ENCODE results near the gene FAAP24. TPM values are rescaled to one million over a fixed set of nuclear protein-coding genes. Genes with fewer than 3 reads are reported as not detected.
"Not testable (repeated sequence)": the region's sequence is repeated elsewhere in the genome, so short reads cannot be mapped to it uniquely, and the experiment has no call there.

Gene FAAP24
- total and polyA plus RNA-seq, 9 donors: 1.2 to 3.0 (median 2.2) TPM

DNA sequence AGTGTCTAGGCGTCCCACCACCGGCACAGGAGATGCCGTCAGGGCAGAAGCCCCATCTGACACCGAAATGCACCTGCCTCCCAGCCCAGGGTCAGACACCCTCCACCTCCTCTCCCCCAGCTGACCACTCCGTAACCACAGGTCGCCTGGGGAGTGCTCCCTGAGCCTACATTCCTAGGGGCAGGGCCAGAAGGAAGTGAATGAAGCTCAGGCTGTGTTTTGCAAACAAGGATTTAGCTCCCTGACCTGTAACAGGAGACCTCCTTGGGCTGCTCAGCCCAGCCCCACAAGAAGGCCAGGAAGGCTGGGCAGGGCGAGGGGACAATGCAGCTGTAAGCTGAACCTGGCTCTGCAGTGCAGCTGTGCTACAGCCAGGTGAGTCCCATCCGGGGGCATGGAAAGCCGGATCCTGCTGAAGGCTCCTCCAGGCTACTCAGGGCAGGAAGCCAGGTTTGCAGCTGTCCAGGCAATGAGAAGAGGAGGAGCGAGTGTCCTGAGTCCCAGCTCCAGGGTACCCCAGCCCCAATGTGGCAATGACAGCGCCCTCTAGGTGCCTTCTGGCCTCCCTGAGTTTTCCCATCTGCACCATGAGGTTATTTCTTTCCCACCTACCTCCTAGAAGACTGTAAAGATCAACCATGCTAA is 50.6 kb downstream of the FAAP24 start:
- Histone ChIP-seq H3K9me3 (replicated peaks; ENCODE audit: control insufficient read depth, low read depth, low read length) (no peaks in the 10 kb centered on the region), H3K27me3 (ENCODE audit: control insufficient read depth, insufficient read depth, low read length) (no peaks in the 10 kb centered on the region), H3K4me1 (ENCODE audit: control insufficient read depth, insufficient read depth, low read length) (peaks cover 2% of the 10 kb centered on the region), H3K36me3 (ENCODE audit: control insufficient read depth, insufficient read depth, low read length) (no peaks in the 10 kb centered on the region), H3K27ac (ENCODE audit: low read length) (no peak overlapping the region), H3K4me3 (ENCODE audit: low read length) (no peak overlapping the region)
- WGBS (ENCODE audit: insufficient coverage): 8% methylated on average over 5 of the region's 11 CpGs
- peak; percentile 10 for DNase-seq

GRCh38 chr19:33024398-33024797 is 52.4 kb downstream of the FAAP24 start:
- no peak for DNase-seq
- Histone ChIP-seq H3K9me3 (replicated peaks; ENCODE audit: control insufficient read depth, low read depth, low read length) (no peaks in the 10 kb centered on the region), H3K4me3 (ENCODE audit: low read length) (no peak overlapping the region), H3K27ac (ENCODE audit: low read length) (no peak overlapping the region), H3K4me1 (ENCODE audit: control insufficient read depth, insufficient read depth, low read length) (peaks cover 2% of the 10 kb centered on the region), H3K36me3 (ENCODE audit: control insufficient read depth, insufficient read depth, low read length) (no peaks in the 10 kb centered on the region), H3K27me3 (ENCODE audit: control insufficient read depth, insufficient read depth, low read length) (no peaks in the 10 kb centered on the region)
- 75% methylated on average over 6 of the region's 8 CpGs for WGBS (ENCODE audit: insufficient coverage)

DNA sequence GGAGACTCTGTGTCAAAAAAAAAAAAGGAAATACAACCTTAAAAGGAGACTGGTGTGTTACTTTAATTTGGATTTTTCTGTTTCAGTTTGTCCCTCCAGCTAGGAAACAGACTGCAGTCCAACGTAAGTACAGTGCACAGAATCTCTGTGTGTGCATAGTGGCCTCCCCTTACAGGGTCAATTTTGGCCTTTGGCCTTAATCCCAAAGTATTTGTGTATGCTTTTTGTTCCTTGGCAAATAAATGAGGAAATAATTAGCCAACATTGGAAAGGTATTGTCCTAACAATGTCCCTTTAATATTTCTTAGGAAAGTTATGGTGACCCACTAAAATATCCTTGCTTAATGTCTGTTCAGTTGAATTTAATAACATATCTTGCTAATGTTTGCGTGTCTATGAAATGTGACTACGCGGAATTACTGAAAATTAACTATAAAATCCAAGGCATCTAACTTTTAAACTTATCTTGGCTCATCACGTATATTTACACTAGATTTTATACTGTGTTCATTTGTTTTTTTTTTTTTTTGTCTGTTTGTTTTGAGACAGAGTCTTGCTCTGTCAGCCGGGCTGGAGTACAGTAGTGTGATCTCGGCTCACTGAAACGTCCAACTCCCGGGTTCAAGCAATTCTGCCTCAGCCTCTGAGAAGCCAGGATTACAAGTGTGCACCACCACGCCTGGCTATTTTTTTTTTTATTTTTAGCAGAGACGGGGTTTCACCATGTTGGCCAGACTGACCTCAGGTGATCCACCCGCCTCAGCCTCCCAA is 53.6 kb downstream of the FAAP24 start:
- 88% methylated on average over 4 of the region's 12 CpGs for WGBS (ENCODE audit: insufficient coverage)
- H3K36me3 ChIP-seq (ENCODE audit: control insufficient read depth, insufficient read depth, low read length); H3K27me3 ChIP-seq (ENCODE audit: control insufficient read depth, insufficient read depth, low read length); H3K27ac ChIP-seq (ENCODE audit: low read length); H3K4me3 ChIP-seq (ENCODE audit: low read length); DNase-seq; H3K9me3 ChIP-seq (replicated peaks; ENCODE audit: control insufficient read depth, low read depth, low read length); H3K4me1 ChIP-seq (ENCODE audit: control insufficient read depth, insufficient read depth, low read length): not testable (repeated sequence)

DNA sequence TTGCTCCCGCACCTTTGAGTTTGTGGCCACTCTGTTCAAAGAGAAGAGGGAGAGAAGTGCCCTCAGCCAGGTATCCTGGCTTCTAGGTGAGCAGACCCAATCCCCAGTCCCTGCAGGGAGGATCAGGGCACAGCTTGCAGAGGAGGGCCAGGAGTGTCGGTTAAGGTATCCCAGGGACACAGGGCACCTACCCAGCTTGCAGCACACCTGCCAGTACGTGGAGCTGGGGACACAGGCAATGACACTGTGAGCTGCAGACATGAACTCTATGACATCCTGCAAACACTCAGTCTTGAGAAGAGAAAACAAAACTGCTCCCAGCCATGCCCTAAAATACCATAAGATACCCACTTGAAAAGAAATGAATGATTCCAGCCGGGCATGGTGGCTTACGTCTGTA is 54.6 kb downstream of the FAAP24 start:
- not testable (repeated sequence) for H3K4me3 ChIP-seq (ENCODE audit: low read length); H3K4me1 ChIP-seq (ENCODE audit: control insufficient read depth, insufficient read depth, low read length); DNase-seq; H3K27ac ChIP-seq (ENCODE audit: low read length); H3K36me3 ChIP-seq (ENCODE audit: control insufficient read depth, insufficient read depth, low read length); H3K27me3 ChIP-seq (ENCODE audit: control insufficient read depth, insufficient read depth, low read length); H3K9me3 ChIP-seq (replicated peaks; ENCODE audit: control insufficient read depth, low read depth, low read length)
- WGBS (ENCODE audit: insufficient coverage): 89% methylated on average over 3 of the region's 5 CpGs

Other genes starting within 250 kb of the FAAP24 start
- gene SLC7A9, start 102.5 kb upstream of the FAAP24 start, total RNA-seq: 0.22 TPM
- gene SLC7A9, start 102.5 kb upstream of the FAAP24 start, polyA plus RNA-seq (ENCODE audit: insufficient read depth in 1 of 8, insufficient read length in 8 of 8, low replicate concordance in 1 of 8): 1 to 10 TPM in 2 of 8 donors, under 1 TPM in 6; 0.18 to 2.1 (median 0.44) TPM
- 12.1 TPM for gene CEP89, start 284 bp upstream of the FAAP24 start, total RNA-seq
- 10 to 100 TPM; 17.4 to 21.1 (median 18.7) TPM for gene CEP89, start 284 bp upstream of the FAAP24 start, polyA plus RNA-seq (ENCODE audit: insufficient read depth in 1 of 8, insufficient read length in 8 of 8, low replicate concordance in 1 of 8)
- gene RHPN2, start 92.6 kb downstream of the FAAP24 start, total RNA-seq: 1.3 TPM
- 1 to 10 TPM in 7 of 8 donors, under 1 TPM in 1; 0.98 to 4.8 (median 1.7) TPM for gene RHPN2, start 92.6 kb downstream of the FAAP24 start, polyA plus RNA-seq (ENCODE audit: insufficient read depth in 1 of 8, insufficient read length in 8 of 8, low replicate concordance in 1 of 8)
- gene GPATCH1, start 108.9 kb downstream of the FAAP24 start, total RNA-seq: 7.8 TPM
- gene GPATCH1, start 108.9 kb downstream of the FAAP24 start, polyA plus RNA-seq (ENCODE audit: insufficient read depth in 1 of 8, insufficient read length in 8 of 8, low replicate concordance in 1 of 8): 1 to 10 TPM; 6.2 to 9.5 (median 7.5) TPM
- gene WDR88, start 159.9 kb downstream of the FAAP24 start, total RNA-seq: 0.09 TPM
- gene WDR88, start 159.9 kb downstream of the FAAP24 start, polyA plus RNA-seq (ENCODE audit: insufficient read depth in 1 of 8, insufficient read length in 8 of 8, low replicate concordance in 1 of 8): 1 to 10 TPM in 1 of 8 donors, under 1 TPM in 7; 0.44 to 1.3 (median 0.50) TPM
- 20.8 TPM for gene LRP3, start 222.1 kb downstream of the FAAP24 start, total RNA-seq
- 10 to 100 TPM; 18.0 to 31.1 (median 23.3) TPM for gene LRP3, start 222.1 kb downstream of the FAAP24 start, polyA plus RNA-seq (ENCODE audit: insufficient read depth in 1 of 8, insufficient read length in 8 of 8, low replicate concordance in 1 of 8)